CD8-positive, alpha-beta memory T cell (primary cell): ENCODE data around the gene LDLRAD4. TPM values are rescaled to one million over a fixed set of nuclear protein-coding genes. Genes with fewer than 3 reads are reported as not detected.

Experiments
- CTCF ChIA-PET: fragments of 350-600 bp; sonication (Branson Sonifier 250); formaldehyde crosslinking; loops from one replicate; lab custom pipeline; 2021; ENCODE audit warnings: antibody characterized with exemption; lab: Charles Lee
- POLR2A ChIA-PET: fragments of 350-600 bp; sonication (Branson Sonifier 250); formaldehyde crosslinking; loops from one replicate; lab custom pipeline; 2021; ENCODE audit warnings: antibody characterized with exemption; lab: Charles Lee
- DNase-seq, 5 donors: peaks; one replicate each; pipeline versions ENCODE4 v3.0.0 to v3.0.0-alpha.2; 2020 to 2022; ENCODE audit warnings: mixed read lengths in 1 of 5
- H3K27ac ChIP-seq: one replicate; pipeline ENCODE4 v1.7.0; 2013; ENCODE audit warnings: low read depth, mild to moderate bottlenecking, low read length, moderate library complexity
- H3K27me3 ChIP-seq: 2 replicates; pipeline ENCODE4 v1.7.0; 2013; ENCODE audit warnings: low read length, mild to moderate bottlenecking; ENCODE audit not compliant: insufficient read depth, poor library complexity, severe bottlenecking
- H3K36me3 ChIP-seq: 2 replicates; pipeline ENCODE4 v1.7.0; 2013; ENCODE audit warnings: mild to moderate bottlenecking, low read length, moderate library complexity; ENCODE audit not compliant: insufficient read depth
- H3K4me1 ChIP-seq: 2 replicates; pipeline ENCODE4 v1.7.0; 2013; ENCODE audit warnings: mild to moderate bottlenecking, low read length, moderate library complexity; ENCODE audit not compliant: insufficient read depth
- H3K4me3 ChIP-seq: 2 replicates; pipeline ENCODE4 v1.7.0; 2013; ENCODE audit warnings: mild to moderate bottlenecking, low read length
- H3K9me3 ChIP-seq: 2 replicates; pipeline ENCODE4 v1.7.0; 2013; ENCODE audit warnings: mild to moderate bottlenecking, low read length
- H3K27ac Mint-ChIP-seq, 8 donors: one replicate each; pipeline ENCODE4 v1.8.0; 2020 to 2021; ENCODE audit warnings: mixed read lengths in 8 of 8, mild to moderate bottlenecking in 6 of 8, inconsistent platforms in 3 of 8, moderate library complexity in 3 of 8
- H3K27me3 Mint-ChIP-seq, 2 donors: one replicate each; pipeline ENCODE4 v1.8.0; 2020 to 2021; ENCODE audit warnings: mixed read lengths in 2 of 2, mild to moderate bottlenecking in 1 of 2, moderate library complexity in 1 of 2
- H3K36me3 Mint-ChIP-seq, 3 donors: one replicate each; pipeline ENCODE4 v1.8.0; 2020 to 2021; ENCODE audit warnings: mixed read lengths in 3 of 3, inconsistent platforms in 1 of 3, mild to moderate bottlenecking in 1 of 3
- H3K4me1 Mint-ChIP-seq, 3 donors: one replicate each; pipeline ENCODE4 v1.8.0; 2020 to 2021; ENCODE audit warnings: mixed read lengths in 3 of 3, inconsistent platforms in 1 of 3, mild to moderate bottlenecking in 1 of 3
- H3K4me3 Mint-ChIP-seq, 7 donors: one replicate each; pipeline ENCODE4 v1.8.0; 2020 to 2021; ENCODE audit warnings: mixed read lengths in 7 of 7, mild to moderate bottlenecking in 6 of 7, moderate library complexity in 4 of 7, inconsistent platforms in 2 of 7
- H3K9me3 Mint-ChIP-seq, 5 donors: one replicate each; pipeline ENCODE4 v1.8.0; 2020 to 2022; ENCODE audit warnings: mixed read lengths in 5 of 5, mild to moderate bottlenecking in 3 of 5, moderate library complexity in 2 of 5, inconsistent platforms in 1 of 5
- polyA plus RNA-seq: library from polyadenylated mRNA; unstranded; fragments of 300-500 nt; fragmentation: Illumina TruSeq; gene quantifications from one replicate; pipeline ENCODE4 v1.2.3, GENCODE V29; 2021
- total RNA-seq, 2 experiments: library from RNA; stranded (reverse); gene quantifications; one replicate each; pipeline ENCODE4 v1.2.3, GENCODE V29; 2021

The LDLRAD4 gene
- total and polyA plus RNA-seq, 3 experiments from 2014 or later: 8.1 to 30.4 (median 27.3) TPM

- Mint-ChIP-seq H3K4me3 (no peak overlapping the region), H3K27ac (peak overlapping the region in 2 of 8 donors; percentile 17 to 33), H3K36me3 (peaks cover 0 to 3% (median 0%) of the 10 kb centered on the region in 3 donors), H3K4me1 (peaks cover 0 to 3% (median 0%) of the 10 kb centered on the region in 3 donors), H3K27me3 (peaks cover 0 to 8% of the 10 kb centered on the region in 2 donors), H3K9me3 (no peaks in the 10 kb centered on the region)
- no peaks in the 10 kb centered on the region for H3K27me3 ChIP-seq
- H3K9me3 ChIP-seq: no peaks in the 10 kb centered on the region
- ChIA-PET POLR2A (no interaction called here), CTCF (no interaction called here)
- peak in 1 of 5 donors; percentile 38 for DNase-seq
- H3K4me3 ChIP-seq: no peak overlapping the region
- H3K4me1 ChIP-seq: no peaks in the 10 kb centered on the region
- no peak overlapping the region for H3K27ac ChIP-seq
- H3K36me3 ChIP-seq: no peaks in the 10 kb centered on the region
These were observed 78.5 kb downstream of the LDLRAD4 start for GRCh38 chr18:13296867-13297574.

DNA sequence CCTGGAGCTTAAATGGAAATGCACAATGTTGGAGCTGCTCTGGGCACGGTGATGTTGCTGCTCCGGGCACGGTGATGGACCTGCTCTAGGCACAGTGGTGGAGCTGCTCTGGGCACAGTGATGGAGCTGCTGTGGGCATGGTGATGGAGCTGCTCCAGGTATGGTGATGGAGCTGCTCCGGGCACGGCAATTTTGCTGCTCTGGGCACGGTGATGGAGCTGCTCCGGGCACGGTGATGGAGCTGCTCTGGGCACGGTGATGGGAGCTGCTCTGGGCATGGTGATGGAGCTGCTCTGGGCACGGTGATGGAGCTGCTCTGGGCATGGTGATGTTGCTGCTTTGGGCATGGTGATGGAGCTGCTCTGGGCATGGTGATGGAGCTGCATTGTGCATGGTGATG, 79.7 kb downstream of the LDLRAD4 start:
- H3K36me3 Mint-ChIP-seq: no peaks in the 10 kb centered on the region
- H3K27me3 Mint-ChIP-seq: peaks cover 2 to 9% of the 10 kb centered on the region in 2 donors
- no peak for DNase-seq
- CTCF ChIA-PET: no interaction called here
- POLR2A ChIA-PET: no interaction called here
- H3K4me3 ChIP-seq: no peak overlapping the region
- H3K27me3 ChIP-seq: no peaks in the 10 kb centered on the region
- no peak overlapping the region for H3K4me3 Mint-ChIP-seq
- no peaks in the 10 kb centered on the region for H3K9me3 Mint-ChIP-seq
- no peaks in the 10 kb centered on the region for H3K36me3 ChIP-seq
- peaks cover 0 to 3% (median 2%) of the 10 kb centered on the region in 3 donors for H3K4me1 Mint-ChIP-seq
- H3K4me1 ChIP-seq: no peaks in the 10 kb centered on the region
- peak overlapping the region in 1 of 8 donors; percentile 51 for H3K27ac Mint-ChIP-seq
- H3K9me3 ChIP-seq: no peaks in the 10 kb centered on the region
- no peak overlapping the region for H3K27ac ChIP-seq

DNA sequence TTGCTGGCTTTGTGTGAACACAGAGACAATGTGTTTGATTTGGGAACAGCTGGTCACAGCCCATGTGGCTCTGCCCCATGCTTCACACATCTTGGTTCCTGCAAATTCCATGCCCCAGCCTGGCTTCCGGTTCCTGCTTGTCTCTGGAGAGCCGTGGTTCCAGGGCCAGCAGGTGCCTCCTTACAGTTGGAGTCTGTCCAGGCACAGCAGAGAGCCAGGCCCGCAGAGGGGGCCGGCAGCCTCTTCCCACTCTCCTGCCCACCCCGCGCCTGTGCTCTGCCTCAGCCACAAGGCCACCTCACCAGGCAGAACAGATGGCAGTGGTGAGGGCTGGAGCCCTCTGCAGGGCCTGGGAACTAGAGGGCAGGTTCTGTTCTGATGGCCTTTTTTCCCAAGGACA, 81.5 kb downstream of the LDLRAD4 start:
- H3K27me3 Mint-ChIP-seq: peaks cover 3 to 9% of the 10 kb centered on the region in 2 donors
- H3K9me3 Mint-ChIP-seq: no peaks in the 10 kb centered on the region
- no peak overlapping the region for H3K4me3 Mint-ChIP-seq
- ChIA-PET CTCF (no interaction called here), POLR2A (no interaction called here)
- H3K27ac Mint-ChIP-seq: no peak overlapping the region
- DNase-seq: no peak
- H3K4me3 ChIP-seq: no peak overlapping the region
- no peaks in the 10 kb centered on the region for H3K9me3 ChIP-seq
- H3K27ac ChIP-seq: no peak overlapping the region
- no peaks in the 10 kb centered on the region for H3K27me3 ChIP-seq
- no peaks in the 10 kb centered on the region for H3K36me3 Mint-ChIP-seq
- H3K36me3 ChIP-seq: no peaks in the 10 kb centered on the region
- H3K4me1 Mint-ChIP-seq: peaks cover 0 to 3% (median 2%) of the 10 kb centered on the region in 3 donors
- no peaks in the 10 kb centered on the region for H3K4me1 ChIP-seq

GRCh38 chr18:13300796-13301195, 82.2 kb downstream of the LDLRAD4 start:
- Histone ChIP-seq H3K27me3 (no peaks in the 10 kb centered on the region), H3K27ac (no peak overlapping the region), H3K4me1 (no peaks in the 10 kb centered on the region), H3K4me3 (no peak overlapping the region), H3K9me3 (no peaks in the 10 kb centered on the region), H3K36me3 (no peaks in the 10 kb centered on the region)
- no peak for DNase-seq
- Mint-ChIP-seq H3K4me1 (peaks cover 0 to 3% (median 2%) of the 10 kb centered on the region in 3 donors), H3K4me3 (no peak overlapping the region), H3K36me3 (no peaks in the 10 kb centered on the region), H3K9me3 (no peaks in the 10 kb centered on the region), H3K27ac (no peak overlapping the region), H3K27me3 (peaks cover 3 to 9% of the 10 kb centered on the region in 2 donors)
- ChIA-PET CTCF (no interaction called here), POLR2A (no interaction called here)

DNA sequence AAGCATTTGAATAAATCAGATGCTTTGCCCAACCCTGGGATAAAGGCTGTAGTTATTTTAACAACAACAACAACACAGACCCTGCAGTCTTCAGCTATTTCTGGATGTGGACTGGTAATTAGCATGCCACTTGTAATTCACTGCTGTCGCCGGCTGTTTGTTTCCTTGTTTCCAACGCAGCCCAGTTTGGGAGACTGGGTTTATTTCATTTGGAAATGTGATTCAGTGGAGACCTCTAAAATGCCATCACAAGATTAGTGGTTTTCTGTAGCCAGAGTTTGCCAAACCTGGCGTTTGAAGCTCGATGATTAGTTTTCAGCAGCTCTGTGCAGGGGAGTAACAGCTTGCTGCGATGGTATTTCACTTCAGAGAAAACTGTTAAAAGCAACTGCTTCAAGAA, 83.5 kb downstream of the LDLRAD4 start:
- no peak overlapping the region for H3K27ac ChIP-seq
- no peak overlapping the region for H3K4me3 ChIP-seq
- H3K4me1 ChIP-seq: no peaks in the 10 kb centered on the region
- Mint-ChIP-seq H3K4me1 (peaks cover 0 to 2% (median 0%) of the 10 kb centered on the region in 3 donors), H3K27me3 (peaks cover 3 to 9% of the 10 kb centered on the region in 2 donors), H3K27ac (no peak overlapping the region), H3K4me3 (no peak overlapping the region), H3K9me3 (no peaks in the 10 kb centered on the region), H3K36me3 (no peaks in the 10 kb centered on the region)
- no peaks in the 10 kb centered on the region for H3K9me3 ChIP-seq
- POLR2A ChIA-PET: no interaction called here
- H3K36me3 ChIP-seq: no peaks in the 10 kb centered on the region
- no peaks in the 10 kb centered on the region for H3K27me3 ChIP-seq
- DNase-seq: no peak
- CTCF ChIA-PET: no interaction called here

DNA sequence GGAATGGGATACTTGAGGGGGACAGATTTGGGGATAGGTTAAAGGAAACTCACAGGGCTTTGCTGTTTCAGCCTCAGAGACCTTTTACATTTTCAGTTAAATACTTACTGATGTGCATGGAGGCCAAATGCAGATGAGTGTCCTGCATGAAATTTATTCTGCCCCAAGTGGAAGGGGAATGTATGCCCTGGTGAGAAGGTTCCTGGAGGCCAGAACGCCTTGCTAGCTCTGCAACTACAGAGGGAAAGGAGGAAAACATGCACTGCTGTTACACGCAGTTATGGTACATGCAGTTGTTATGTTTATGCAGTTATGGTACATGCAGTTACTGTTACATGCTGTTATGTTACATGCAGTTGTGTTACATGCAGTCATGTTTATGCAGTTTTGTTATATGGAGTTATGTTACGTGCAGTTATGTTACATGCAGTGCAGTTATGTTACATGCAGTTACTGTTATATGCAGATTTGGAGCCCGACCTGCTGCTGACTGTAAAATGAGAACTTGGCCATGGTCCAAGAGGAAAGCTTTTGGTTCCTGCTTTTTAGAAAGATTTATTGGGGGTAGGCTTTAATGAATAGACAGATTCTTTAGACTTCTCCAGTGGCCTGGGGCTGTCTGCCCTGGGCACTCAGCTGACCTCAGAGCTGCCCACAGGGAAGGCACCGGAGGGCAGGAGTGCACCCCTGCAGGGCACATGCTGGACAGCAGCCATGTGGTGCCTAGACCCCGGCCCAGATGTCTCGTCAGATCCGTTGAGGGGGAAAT, 84.1 kb downstream of the LDLRAD4 start:
- no peak overlapping the region for H3K4me3 Mint-ChIP-seq
- H3K36me3 Mint-ChIP-seq: no peaks in the 10 kb centered on the region
- H3K27ac Mint-ChIP-seq: no peak overlapping the region
- no peak for DNase-seq
- Histone ChIP-seq H3K27me3 (no peaks in the 10 kb centered on the region), H3K4me3 (no peak overlapping the region), H3K9me3 (no peaks in the 10 kb centered on the region), H3K27ac (no peak overlapping the region), H3K4me1 (no peaks in the 10 kb centered on the region), H3K36me3 (no peaks in the 10 kb centered on the region)
- ChIA-PET POLR2A (no interaction called here), CTCF (no interaction called here)
- no peaks in the 10 kb centered on the region for H3K9me3 Mint-ChIP-seq
- peaks cover 0 to 2% (median 0%) of the 10 kb centered on the region in 3 donors for H3K4me1 Mint-ChIP-seq
- peaks cover 3 to 9% of the 10 kb centered on the region in 2 donors for H3K27me3 Mint-ChIP-seq

DNA sequence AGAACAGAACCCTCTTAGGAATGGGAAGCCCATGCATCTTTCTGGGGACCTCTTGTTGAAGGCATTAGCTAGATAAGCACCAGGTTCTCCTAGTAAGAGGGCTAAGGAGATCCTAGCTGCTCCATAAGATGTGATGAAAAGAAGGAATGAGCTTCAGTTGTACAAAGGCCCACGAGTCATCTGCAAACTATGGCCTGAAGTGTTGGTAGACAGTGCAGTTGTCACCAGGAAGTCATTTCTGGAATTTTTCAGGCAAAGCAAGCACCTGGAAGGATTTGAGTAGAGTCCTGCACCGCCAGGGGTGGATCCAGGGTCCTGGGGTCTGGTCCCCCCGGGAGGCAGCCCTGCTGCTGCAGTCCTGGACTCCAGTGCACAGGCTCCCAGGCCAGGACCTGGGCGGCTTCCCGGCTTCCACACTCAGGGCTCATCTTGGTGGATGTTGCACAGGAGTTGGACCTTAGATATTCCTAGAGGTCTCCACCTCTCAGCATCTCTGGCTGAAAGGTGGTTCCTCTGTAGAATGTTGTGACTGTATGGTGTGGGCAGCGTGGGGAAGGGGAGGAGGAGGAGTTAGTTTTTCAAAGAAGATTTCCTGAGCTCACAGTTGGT, 85.3 kb downstream of the LDLRAD4 start:
- Histone ChIP-seq H3K36me3 (no peaks in the 10 kb centered on the region), H3K9me3 (no peaks in the 10 kb centered on the region), H3K4me3 (no peak overlapping the region), H3K27ac (no peak overlapping the region), H3K27me3 (no peaks in the 10 kb centered on the region), H3K4me1 (peaks cover 7% of the 10 kb centered on the region)
- H3K4me3 Mint-ChIP-seq: no peak overlapping the region
- no peaks in the 10 kb centered on the region for H3K36me3 Mint-ChIP-seq
- H3K27ac Mint-ChIP-seq: peak overlapping the region in 1 of 8 donors; percentile 47
- no peaks in the 10 kb centered on the region for H3K9me3 Mint-ChIP-seq
- DNase-seq: no peak
- ChIA-PET POLR2A (no interaction called here), CTCF (no interaction called here)
- H3K4me1 Mint-ChIP-seq: peaks cover 9 to 13% (median 11%) of the 10 kb centered on the region in 3 donors
- H3K27me3 Mint-ChIP-seq: peaks cover 3 to 9% of the 10 kb centered on the region in 2 donors

- Mint-ChIP-seq H3K27ac (no peak overlapping the region), H3K27me3 (peaks cover 3 to 9% of the 10 kb centered on the region in 2 donors), H3K36me3 (no peaks in the 10 kb centered on the region), H3K4me1 (peaks cover 15 to 20% (median 19%) of the 10 kb centered on the region in 3 donors), H3K9me3 (no peaks in the 10 kb centered on the region), H3K4me3 (no peak overlapping the region)
- Histone ChIP-seq H3K27me3 (no peaks in the 10 kb centered on the region), H3K9me3 (no peaks in the 10 kb centered on the region), H3K36me3 (no peaks in the 10 kb centered on the region), H3K4me3 (no peak overlapping the region), H3K4me1 (peaks cover 12% of the 10 kb centered on the region), H3K27ac (no peak overlapping the region)
- DNase-seq: no peak
- ChIA-PET POLR2A (no interaction called here), CTCF (no interaction called here)
These were observed 86.7 kb downstream of the LDLRAD4 start for GRCh38 chr18:13305301-13305700.
